Memory B cell (primary cell): ENCODE measurements around the gene CD9.

Experiments used
- ATAC-seq: fragments of 150-1000 bp; cut with Tn5 transposase; 2 replicates; pipeline ENCODE4 v1.10.0; 2021; ENCODE audit warnings: low read depth, mild to moderate bottlenecking, moderate library complexity
- DNase-seq, 2 donors: peaks; one replicate each; pipeline ENCODE4 v3.0.0; 2022; ENCODE audit warnings: low spot score in 2 of 2
- H3K27ac Mint-ChIP-seq: one replicate; pipeline ENCODE4 v1.8.0; 2022; ENCODE audit warnings: mild to moderate bottlenecking, moderate library complexity, mixed read lengths
- H3K27me3 Mint-ChIP-seq: one replicate; pipeline ENCODE4 v1.8.0; 2022; ENCODE audit warnings: mixed read lengths
- H3K36me3 Mint-ChIP-seq: one replicate; pipeline ENCODE4 v1.8.0; 2022; ENCODE audit warnings: mild to moderate bottlenecking, mixed read lengths
- H3K4me1 Mint-ChIP-seq: one replicate; pipeline ENCODE4 v1.8.0; 2022; ENCODE audit warnings: mixed read lengths
- H3K4me3 Mint-ChIP-seq: one replicate; pipeline ENCODE4 v1.8.0; 2022; ENCODE audit warnings: mild to moderate bottlenecking, moderate library complexity, mixed read lengths
- H3K9me3 Mint-ChIP-seq: one replicate; pipeline ENCODE4 v1.8.0; 2022; ENCODE audit warnings: mixed read lengths

Gene CD9

DNA sequence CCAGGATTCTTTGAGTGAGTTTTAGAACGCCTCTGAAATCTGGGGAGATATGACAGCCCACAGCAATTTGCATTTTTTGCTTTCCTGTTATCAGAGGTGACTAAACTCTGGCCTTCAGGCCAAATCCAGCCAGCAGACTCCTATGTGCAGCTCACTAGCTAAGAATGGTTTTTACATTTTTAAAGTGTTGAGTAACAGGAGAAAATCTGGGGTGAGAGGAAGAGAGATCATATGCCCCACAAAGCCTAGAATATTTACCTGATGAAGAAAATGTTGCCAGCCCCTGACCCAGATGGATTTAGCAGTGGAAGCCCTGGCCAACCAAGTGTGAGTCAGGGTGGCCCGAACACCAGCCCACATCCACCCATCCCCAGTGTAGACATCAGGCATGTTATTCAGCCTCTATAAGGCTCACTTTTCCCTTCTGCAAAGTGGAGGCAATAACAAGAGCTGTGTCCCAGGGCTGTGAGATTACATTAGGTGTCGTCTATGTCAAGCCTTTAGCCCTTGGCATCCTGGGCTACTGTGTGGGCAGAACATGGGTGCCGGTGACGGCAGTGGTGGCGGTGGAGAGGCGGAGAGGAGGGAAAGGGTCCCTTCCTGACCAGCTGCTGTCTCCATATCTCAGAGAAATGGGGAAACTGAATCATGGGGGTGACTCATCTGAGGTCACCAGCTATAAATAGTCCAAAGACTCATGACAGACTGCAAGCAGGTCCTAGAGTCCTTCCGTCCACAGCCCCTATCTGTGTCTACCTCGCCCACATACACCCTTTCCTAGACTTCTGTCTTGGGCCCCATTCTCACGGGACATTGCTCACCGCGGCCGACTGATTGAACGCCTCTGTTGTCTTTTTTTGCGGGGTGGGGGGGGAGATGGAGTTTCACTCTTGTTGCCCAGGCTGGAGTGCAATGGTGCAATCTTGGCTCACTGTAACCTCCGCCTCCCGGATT, 32.6 kb upstream of the CD9 start:
- Mint-ChIP-seq H3K9me3 (no peaks in the 10 kb centered on the region), H3K27me3 (no peaks in the 10 kb centered on the region), H3K27ac (peak overlapping the region; percentile 88), H3K36me3 (no peaks in the 10 kb centered on the region), H3K4me1 (peaks cover 16% of the 10 kb centered on the region), H3K4me3 (peak overlapping the region; percentile 74)
- peak in 1 of 2 donors; percentile 33 for DNase-seq
- ATAC-seq, result peak; percentile 89

DNA sequence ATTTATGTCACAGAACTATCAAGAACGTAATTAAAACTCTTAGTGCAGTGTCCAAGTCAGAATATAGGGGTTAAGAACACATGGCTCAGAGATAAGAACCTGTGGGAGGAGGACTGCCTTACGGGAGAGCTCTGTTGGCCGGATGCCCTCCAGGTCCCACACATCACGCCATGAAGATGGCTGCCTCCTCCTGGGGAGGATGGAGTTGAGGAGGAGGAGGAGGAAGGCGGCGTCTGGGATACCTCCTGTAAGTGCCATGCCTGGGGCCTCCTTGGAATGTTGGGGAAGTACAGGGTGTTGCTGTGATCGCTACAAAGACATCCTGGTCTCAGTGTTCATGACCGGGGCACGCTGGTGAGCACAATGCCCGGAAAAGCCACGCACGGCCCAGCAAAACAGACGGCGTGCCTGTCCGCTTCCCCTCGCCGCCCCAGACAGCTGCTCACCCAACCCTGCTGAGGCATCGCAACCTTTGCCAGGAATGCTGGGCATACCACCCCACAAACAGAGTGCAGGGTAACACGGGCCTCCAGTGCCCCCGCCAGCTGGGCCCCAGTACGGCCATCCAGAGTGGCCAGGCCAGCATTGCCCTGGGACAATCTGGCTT, 28.7 kb upstream of the CD9 start:
- Mint-ChIP-seq H3K27me3 (peaks cover 1% of the 10 kb centered on the region), H3K36me3 (no peaks in the 10 kb centered on the region), H3K9me3 (no peaks in the 10 kb centered on the region), H3K4me1 (peaks cover 16% of the 10 kb centered on the region), H3K27ac (no peak overlapping the region), H3K4me3 (no peak overlapping the region)
- no peak for ATAC-seq
- DNase-seq, result no peak

- Mint-ChIP-seq H3K27ac (no peak overlapping the region), H3K4me1 (peaks cover 16% of the 10 kb centered on the region), H3K27me3 (peaks cover 1% of the 10 kb centered on the region), H3K9me3 (no peaks in the 10 kb centered on the region), H3K4me3 (no peak overlapping the region), H3K36me3 (no peaks in the 10 kb centered on the region)
- DNase-seq (no peak), ATAC-seq (no peak)
Measured at GRCh38 chr12:6172086-6172485, 28.1 kb upstream of the CD9 start.

GRCh38 chr12:6172862-6173261, 27.3 kb upstream of the CD9 start:
- Mint-ChIP-seq H3K27ac (no peak overlapping the region), H3K36me3 (no peaks in the 10 kb centered on the region), H3K27me3 (peaks cover 1% of the 10 kb centered on the region), H3K9me3 (no peaks in the 10 kb centered on the region), H3K4me1 (peaks cover 8% of the 10 kb centered on the region), H3K4me3 (no peak overlapping the region)
- ATAC-seq (no peak), DNase-seq (no peak)

GRCh38 chr12:6177642-6178358, 22.4 kb upstream of the CD9 start:
- DNase-seq (no peak), ATAC-seq (no peak)
- H3K4me1 Mint-ChIP-seq, result no peaks in the 10 kb centered on the region
- no peak overlapping the region for H3K27ac Mint-ChIP-seq
- H3K4me3 Mint-ChIP-seq, result no peak overlapping the region
- H3K36me3 Mint-ChIP-seq, result no peaks in the 10 kb centered on the region
- peaks cover 16% of the 10 kb centered on the region for H3K27me3 Mint-ChIP-seq
- no peaks in the 10 kb centered on the region for H3K9me3 Mint-ChIP-seq

DNA sequence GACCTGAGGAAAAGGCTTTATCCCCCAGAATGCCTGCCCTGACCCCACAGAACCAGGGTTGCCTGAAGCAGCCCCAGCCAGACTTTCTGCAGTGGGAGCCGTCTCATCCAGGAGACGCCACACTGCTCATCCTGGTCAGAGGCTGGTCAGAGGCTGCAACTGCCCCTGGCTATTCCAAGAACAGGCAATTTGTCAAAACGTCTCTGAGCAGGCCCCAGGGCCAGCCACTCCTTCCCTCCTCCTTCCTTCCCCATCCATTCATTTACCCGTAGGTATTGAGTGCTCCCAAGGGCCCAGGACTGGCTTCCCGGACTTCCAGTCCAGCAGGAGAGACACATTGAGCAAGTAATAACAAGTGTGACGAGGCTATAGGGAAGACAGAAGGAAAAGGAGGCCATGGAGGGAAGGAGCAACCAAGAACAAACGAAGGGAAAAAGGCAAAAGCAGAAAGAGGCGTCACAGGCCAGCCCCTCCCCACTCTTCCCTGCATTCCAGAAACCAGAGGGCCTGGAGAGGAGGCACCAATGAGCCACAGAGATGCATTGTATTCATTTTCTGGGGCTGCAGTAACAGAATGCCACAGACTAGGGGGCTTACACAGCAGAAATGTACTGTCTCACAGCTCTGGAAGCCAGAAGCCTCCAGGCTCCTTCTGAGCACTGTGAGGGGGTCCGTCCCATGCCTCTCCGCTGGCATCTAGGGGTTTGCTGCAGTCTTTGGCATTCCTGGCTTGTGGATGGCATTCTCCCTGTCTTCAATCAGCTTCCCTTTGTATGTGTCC, 21.0 kb upstream of the CD9 start:
- Mint-ChIP-seq H3K9me3 (no peaks in the 10 kb centered on the region), H3K27me3 (peaks cover 15% of the 10 kb centered on the region), H3K36me3 (no peaks in the 10 kb centered on the region), H3K27ac (no peak overlapping the region), H3K4me3 (no peak overlapping the region), H3K4me1 (no peaks in the 10 kb centered on the region)
- DNase-seq (no peak), ATAC-seq (no peak)

GRCh38 chr12:6180268-6181051, 19.7 kb upstream of the CD9 start:
- Mint-ChIP-seq H3K4me1 (no peaks in the 10 kb centered on the region), H3K27ac (no peak overlapping the region)
- no peak for DNase-seq

GRCh38 chr12:6181166-6181565, 19.0 kb upstream of the CD9 start:
- Mint-ChIP-seq H3K4me3 (no peak overlapping the region), H3K36me3 (no peaks in the 10 kb centered on the region), H3K27me3 (peaks cover 16% of the 10 kb centered on the region), H3K9me3 (no peaks in the 10 kb centered on the region), H3K4me1 (no peaks in the 10 kb centered on the region), H3K27ac (no peak overlapping the region)
- DNase-seq (no peak), ATAC-seq (no peak)

More at GRCh38 chr12:6180268-6181051, 19.7 kb upstream of the CD9 start:
- H3K4me3 Mint-ChIP-seq, result no peak overlapping the region
- no peaks in the 10 kb centered on the region for H3K9me3 Mint-ChIP-seq
- H3K27me3 Mint-ChIP-seq, result peaks cover 15% of the 10 kb centered on the region
- no peak for ATAC-seq
- H3K36me3 Mint-ChIP-seq, result no peaks in the 10 kb centered on the region

DNA sequence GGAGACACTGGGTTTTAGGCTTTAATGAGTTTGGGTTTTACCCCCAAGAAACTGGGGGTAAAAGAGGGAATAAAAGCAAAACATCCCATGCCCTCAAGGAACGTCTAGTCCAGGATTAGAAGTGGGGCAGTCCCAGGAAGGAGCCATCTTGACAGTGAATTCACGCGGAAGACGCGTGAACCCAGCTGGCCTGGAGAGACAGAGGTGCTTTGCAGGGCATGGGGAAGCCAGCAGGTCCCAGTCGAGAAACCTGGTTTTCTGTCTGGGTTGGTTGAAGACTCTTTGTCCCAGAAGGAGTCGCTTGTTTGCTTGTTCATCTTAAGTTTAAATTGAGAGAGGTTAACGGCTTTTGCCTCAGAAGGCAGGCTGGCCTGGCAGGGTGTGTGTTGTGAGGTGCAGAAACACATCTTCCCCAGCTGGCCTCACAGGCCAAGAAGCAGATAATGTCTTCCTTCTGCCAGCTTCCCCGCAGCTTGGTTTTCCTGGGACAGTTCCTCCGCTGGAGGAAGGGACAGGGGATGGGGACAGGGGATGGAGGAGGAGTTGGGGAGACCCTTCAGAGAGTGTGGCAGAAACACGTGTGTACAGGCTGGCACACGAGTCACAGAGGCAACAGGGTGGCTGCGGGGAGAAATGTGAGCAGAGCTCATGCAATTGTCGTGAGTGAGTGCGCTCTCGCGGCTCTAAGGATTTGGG, 18.5 kb upstream of the CD9 start:
- DNase-seq, result no peak
- Mint-ChIP-seq H3K27me3 (peaks cover 21% of the 10 kb centered on the region), H3K27ac (no peak overlapping the region), H3K4me1 (no peaks in the 10 kb centered on the region), H3K4me3 (no peak overlapping the region), H3K9me3 (no peaks in the 10 kb centered on the region), H3K36me3 (no peaks in the 10 kb centered on the region)
- no peak for ATAC-seq

GRCh38 chr12:6182279-6182898, 17.8 kb upstream of the CD9 start:
- no peak for DNase-seq

DNA sequence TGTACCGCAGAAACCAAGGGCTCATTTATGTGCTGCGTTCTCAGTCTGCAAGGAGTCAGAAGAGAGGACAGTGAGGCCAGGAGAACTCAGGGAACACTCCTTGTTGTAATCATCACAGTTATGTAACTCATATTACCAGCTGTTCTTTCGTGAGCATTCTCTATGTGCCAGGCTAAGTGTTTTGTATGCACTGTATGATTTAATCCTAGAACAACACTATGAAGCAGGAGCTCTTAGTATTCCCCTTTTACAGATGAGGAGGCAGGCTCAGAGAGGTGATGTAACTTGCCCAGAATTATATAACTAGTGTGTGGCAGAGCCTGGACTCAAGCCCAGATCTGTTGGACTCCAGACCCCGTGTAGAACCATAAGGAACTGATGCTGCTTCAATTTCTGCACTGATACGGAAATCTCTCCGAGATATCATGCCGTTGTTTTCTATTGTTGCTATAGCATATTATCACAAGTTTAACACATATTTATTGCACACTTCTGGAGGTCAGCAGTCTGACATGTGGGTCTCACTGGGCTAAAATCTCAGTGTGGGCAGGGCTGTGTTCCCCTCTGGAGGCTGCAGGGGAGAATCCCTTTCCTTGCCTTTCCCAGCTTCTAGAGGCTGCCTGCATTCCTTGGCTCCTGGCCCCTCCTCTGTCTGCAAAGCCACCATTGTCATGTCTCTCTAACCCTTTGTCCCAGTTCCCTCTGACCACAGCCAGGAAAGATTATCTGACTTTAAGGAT, 16.3 kb upstream of the CD9 start:
- Mint-ChIP-seq H3K36me3 (no peaks in the 10 kb centered on the region), H3K9me3 (no peaks in the 10 kb centered on the region), H3K4me1 (peaks cover 2% of the 10 kb centered on the region), H3K4me3 (no peak overlapping the region), H3K27ac (no peak overlapping the region), H3K27me3 (peaks cover 21% of the 10 kb centered on the region)
- DNase-seq, result no peak
- no peak for ATAC-seq

More at GRCh38 chr12:6182279-6182898, 17.8 kb upstream of the CD9 start:
- no peak overlapping the region for H3K4me3 Mint-ChIP-seq
- no peak overlapping the region for H3K27ac Mint-ChIP-seq
- no peak for ATAC-seq
- H3K27me3 Mint-ChIP-seq, result peaks cover 23% of the 10 kb centered on the region
- H3K4me1 Mint-ChIP-seq, result no peaks in the 10 kb centered on the region
- H3K9me3 Mint-ChIP-seq, result no peaks in the 10 kb centered on the region
- H3K36me3 Mint-ChIP-seq, result no peaks in the 10 kb centered on the region
